Measurements from ENCODE around the gene THEM5. TPM values are rescaled to one million over a fixed set of nuclear protein-coding genes. Genes with fewer than 3 reads are reported as not detected.

Gene THEM5
- total RNA-seq, 1 experiment from 2014 or later, result not detected

DNA sequence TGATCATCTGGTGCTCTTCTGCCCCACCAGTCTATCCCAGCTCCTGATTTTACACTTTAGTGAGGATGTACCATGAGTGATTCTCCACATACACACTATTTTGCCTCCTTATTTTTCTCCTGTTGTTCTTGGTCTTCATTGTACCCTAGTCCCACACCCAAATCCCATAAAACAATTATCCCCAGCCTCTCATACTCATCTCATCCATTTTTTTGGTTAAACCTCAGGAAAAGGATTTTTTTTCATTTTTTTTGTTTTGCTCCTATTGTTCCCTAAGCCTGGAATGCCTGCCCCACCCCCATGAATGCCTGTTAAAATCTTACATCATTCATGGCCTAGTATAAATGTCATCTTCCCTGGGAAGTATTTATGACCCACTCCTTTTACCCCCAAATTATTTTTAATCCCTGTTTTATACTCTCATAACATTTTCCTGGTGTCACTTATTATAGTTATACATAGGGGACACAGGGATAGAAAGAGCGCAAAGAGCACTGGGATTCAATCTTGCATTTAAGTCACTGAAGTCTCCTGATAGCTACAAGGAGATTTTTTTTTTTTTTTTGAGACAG, 43.4 kb downstream of the THEM5 start:
- DNase-seq (ENCODE audit: low read depth), result no peak
- in situ Hi-C loops (cut with HindIII; ENCODE audit: low pct_unique_long_range_greater_than_20kb, low sequenced_read_pairs), result no loop called here

DNA sequence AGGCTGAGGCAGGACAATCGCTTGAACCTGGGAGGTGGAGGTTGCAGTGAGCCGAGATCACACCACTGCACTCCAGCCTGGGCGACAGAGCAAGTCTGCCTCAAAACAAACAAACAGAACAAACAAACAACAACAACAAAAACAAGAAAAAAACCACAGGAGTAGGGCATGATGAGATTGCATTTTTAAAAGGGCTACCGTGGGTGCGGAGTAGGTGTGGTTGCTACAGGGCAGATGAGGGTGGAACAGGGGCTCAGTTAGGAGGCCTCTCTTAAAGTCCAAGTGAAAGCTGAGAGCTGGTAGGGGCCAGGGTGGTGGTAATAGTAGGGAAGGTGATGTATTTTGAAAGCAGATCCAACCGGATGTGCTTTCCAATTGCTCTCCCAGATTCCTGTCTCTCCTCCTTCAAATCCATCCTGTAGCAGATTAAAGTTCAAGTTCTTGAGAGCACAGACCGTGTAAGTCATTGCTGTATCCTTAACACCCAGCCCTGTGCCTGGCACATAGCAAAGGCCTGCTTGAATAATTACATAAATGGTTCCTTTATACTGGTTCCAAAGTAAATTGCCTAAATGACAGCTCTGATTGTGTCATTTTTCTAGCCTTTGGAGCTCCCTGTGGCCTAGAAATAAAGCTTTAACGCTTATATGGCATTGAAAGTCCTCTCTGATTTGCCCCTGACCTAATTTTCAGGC, 44.1 kb downstream of the THEM5 start:
- in situ Hi-C loops (cut with HindIII; ENCODE audit: low pct_unique_long_range_greater_than_20kb, low sequenced_read_pairs), result no loop called here
- DNase-seq (ENCODE audit: low read depth), result no peak

DNA sequence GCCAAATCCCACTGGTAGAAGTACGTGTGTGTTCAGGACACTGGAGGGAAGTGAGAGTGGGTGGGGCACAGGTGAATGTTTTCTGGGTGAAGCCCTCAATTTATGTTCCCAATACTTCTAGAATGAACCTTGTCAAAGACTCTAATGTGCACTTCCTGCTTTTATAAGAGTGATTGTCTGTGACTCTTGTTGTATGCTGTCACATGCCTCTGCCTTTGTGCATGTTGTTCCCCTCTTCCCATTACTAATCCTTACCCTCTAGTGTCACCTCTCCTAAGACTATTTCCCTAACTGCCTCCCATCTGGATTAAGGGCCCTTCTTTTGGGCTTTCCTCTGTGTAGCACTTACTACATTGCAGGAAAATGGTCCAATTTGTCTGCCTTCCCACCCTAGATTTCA, 45.7 kb downstream of the THEM5 start:
- in situ Hi-C loops (cut with HindIII; ENCODE audit: low pct_unique_long_range_greater_than_20kb, low sequenced_read_pairs), result no loop called here
- no peak for DNase-seq (ENCODE audit: low read depth)

DNA sequence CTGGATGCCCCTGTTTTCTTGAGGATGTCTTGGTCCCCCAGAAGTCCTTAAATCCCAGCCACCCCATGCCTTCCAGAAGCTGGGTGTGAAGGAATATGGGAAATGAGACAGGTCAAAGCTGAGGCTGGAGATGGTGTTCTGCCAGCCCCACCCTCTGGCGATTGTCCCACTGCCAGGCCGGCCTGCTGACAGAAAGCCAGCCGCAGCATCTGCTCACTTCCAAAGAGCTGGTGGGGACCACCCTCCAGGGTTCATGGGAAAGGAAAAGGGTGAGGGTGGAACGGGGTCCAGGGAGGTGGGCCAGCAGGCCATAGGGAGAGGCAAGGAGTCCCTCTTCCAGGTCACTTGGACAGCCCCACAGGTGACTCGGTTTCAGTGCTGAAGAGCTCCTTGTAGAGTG, 46.4 kb downstream of the THEM5 start:
- no peak for DNase-seq (ENCODE audit: low read depth)
- in situ Hi-C loops (cut with HindIII; ENCODE audit: low pct_unique_long_range_greater_than_20kb, low sequenced_read_pairs), result no loop called here

DNA sequence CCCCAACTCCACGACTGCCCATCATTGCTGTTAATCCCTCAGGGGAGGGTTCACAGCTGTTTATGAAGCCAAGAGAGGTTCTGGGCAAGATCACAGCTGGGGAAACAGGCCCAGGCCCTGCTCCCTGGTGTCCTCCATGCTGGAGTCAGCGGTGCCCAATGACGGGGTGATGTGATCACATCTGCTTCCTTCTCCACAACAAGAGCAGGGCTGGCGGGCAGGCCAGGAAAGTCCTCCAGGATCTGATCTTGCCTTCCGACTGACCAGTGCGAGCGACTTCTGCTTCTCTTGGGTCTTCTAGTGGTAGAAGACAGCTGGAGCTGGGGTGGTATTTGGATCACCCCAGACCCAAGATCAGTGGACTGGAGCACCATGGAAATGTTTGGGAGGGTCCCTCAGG, 47.3 kb downstream of the THEM5 start:
- in situ Hi-C loops (cut with HindIII; ENCODE audit: low pct_unique_long_range_greater_than_20kb, low sequenced_read_pairs), result no loop called here
- no peak for DNase-seq (ENCODE audit: low read depth)

DNA sequence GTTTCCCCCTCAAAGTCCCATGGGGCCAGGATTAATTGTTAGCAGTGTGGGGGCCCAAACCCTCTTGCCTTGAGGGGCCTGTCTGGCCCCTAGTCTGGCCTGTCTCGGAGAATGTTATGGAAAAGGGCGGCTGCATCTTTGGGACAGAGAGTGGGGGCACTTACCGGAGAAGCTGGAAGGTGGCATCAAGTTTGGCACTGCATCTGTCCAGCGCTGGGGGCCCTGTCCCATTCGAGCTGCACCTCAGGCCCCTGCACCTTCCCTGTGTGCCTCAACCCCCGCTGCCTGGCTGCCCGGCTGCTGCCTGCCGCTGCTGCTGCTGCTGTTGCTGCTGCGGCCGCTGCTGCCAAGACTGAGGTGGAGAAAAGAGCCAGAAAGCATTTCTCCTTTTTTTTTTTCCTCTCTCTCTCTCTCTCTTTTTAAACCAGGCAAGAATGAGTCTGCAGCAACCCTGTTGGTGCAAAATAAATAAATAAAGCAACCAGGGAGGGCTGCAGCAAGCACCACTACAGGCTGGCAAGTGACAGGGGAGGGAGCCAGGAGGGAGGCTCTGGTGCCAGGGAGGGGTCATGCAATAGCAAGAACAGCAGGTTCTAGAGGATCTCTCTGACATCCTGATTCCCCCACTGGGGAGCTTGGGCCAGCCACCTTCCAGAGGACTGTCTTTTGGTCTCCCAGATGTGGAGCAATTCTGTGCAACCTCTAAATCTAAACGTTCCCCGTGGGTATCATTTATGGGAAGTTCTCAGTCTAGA, 48.3 kb downstream of the THEM5 start, which contains the start of gene LINGO4:
TSS of gene LINGO4 (minus strand) at position 354 of the 755 bp plus-strand sequence. CDS start 2,715 bp downstream, outside the sequence.
- no peak for DNase-seq (ENCODE audit: low read depth)
- in situ Hi-C loops (cut with HindIII; ENCODE audit: low pct_unique_long_range_greater_than_20kb, low sequenced_read_pairs), result no loop called here

DNA sequence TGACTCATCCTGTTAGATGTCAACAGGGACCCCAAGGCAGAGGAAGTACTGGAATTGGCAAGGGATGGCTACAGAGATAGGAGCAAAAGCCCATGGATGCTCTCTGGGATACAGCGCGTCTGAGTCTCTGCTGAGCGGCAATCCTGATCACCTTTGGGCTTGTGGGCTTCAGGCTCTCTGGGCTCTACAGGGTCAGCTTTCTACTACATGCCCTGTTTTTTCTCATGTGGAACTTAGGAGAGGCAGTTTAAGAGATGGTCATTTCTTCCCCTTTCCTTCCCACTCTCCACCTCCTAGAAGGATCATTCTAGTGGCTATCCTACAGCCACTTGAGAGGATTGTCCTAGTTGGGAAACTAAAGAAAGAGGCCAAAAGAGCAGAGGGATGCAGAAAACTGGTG, 49.6 kb downstream of the THEM5 start:
- in situ Hi-C loops (cut with HindIII; ENCODE audit: low pct_unique_long_range_greater_than_20kb, low sequenced_read_pairs), result no loop called here

DNA sequence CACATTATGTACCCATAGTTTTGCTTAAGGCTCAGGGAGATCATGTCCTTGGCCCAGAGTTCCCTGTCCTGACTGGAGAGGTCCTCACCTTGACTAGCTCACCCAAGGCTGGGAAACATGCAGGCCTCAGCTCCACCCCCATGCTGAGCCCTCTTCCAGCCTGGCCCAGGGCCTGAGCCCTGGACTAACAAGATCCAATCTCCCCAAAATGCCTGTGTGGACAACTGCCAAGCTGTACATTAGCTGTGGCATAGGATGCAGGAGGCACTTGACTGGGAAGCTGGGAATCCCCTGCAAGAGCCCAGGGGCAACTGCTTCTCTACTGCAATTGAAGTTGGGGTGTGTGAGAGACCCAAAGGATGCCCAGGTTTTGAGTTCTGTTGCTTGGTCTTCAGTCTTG, 50.3 kb downstream of the THEM5 start:
- DNase-seq (ENCODE audit: low read depth), result no peak
- in situ Hi-C loops (cut with HindIII; ENCODE audit: low pct_unique_long_range_greater_than_20kb, low sequenced_read_pairs), result no loop called here

More for the DNA sequence above, 49.6 kb downstream of the THEM5 start:
- no peak for DNase-seq (ENCODE audit: low read depth)

DNA sequence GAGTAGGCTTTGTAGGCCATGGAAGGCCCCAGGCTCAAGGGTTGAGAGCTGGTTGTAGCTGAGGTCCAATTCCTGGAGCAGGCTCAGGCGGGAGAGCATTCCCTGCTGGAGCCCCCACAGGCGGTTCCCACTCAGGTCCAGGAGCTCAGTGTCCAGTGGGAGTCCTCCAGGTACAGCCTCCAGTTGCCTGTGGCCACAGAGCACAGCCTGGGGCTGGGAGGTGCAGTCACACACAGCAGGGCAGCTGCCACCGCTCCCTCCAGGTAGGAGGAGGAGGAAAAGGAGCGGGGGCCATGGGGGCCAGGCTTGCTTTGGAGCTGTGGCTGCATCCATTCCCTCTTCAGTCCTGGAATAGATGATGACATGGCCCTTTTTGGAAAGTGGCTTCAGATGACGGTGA, 51.1 kb downstream of the THEM5 start:
- in situ Hi-C loops (cut with HindIII; ENCODE audit: low pct_unique_long_range_greater_than_20kb, low sequenced_read_pairs), result no loop called here
- DNase-seq (ENCODE audit: low read depth), result no peak

DNA sequence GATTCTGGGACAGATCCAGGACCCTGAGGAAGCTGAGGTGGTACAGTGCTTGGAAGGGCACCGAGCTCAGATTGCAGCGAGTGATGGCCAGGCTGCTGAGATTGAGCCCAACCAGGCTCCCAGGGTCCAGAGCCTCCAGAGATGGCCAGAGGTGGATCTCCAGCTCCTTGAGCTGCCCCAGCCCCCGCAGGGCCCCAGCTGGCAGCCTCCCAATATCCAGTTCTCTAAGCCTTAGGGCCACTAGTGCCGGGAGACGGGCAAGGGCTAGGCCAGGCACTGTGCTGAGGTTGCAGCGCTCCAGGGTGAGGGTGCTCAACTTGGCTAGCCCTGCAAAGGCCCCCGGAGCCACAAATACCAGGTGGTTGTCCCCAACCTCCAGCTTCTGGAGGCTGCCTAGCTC, 51.7 kb downstream of the THEM5 start:
- DNase-seq (ENCODE audit: low read depth), result no peak
- in situ Hi-C loops (cut with HindIII; ENCODE audit: low pct_unique_long_range_greater_than_20kb, low sequenced_read_pairs), result no loop called here

DNA sequence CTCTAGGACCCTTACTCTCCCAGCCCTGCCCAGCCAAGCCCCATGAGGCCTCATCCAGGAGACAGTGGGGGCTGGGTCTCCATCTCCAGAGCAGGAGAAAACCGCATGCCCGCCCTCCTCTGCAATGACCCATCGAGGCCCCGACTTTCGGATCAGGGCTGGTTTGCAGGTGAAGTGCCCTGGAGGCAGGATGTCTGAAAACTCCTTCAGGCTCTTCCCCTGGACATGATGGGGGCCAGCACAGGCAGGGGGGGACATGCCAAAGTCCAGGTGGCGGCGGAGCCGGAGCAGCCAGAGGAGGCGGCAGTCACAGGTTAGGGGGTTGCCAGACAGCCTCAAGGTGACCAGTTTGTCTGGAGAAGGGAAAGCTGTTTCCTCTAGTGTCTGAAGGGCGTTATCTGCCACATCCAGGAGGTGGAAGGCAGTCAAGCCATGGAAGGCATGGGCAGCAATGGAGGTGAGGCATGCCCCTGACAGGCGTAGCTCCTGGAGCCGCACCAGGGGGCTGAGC, 52.1 kb downstream of the THEM5 start:
- in situ Hi-C loops (cut with HindIII; ENCODE audit: low pct_unique_long_range_greater_than_20kb, low sequenced_read_pairs), result no loop called here
- DNase-seq (ENCODE audit: low read depth), result no peak

DNA sequence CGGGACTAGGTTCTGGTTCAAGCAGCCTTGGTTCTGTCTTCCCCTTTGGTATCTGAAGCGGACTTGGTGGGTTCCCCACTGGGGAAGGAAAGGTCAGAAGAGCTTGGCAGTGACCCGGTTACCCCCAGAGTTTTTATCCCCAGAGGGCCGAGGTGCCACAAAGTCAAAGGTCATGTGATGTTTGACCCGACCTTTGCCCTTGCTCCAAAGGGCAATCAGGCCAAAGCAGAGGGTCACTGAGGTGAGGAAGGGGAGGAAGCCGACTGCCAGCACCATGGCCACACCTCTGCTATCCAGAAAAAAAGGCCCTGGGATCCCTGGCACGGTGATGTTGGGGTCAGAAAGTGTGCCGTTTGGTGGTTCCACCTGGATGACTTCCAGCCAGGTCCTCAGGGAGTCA, 52.7 kb downstream of the THEM5 start:
- DNase-seq (ENCODE audit: low read depth), result no peak
- in situ Hi-C loops (cut with HindIII; ENCODE audit: low pct_unique_long_range_greater_than_20kb, low sequenced_read_pairs), result no loop called here

DNA sequence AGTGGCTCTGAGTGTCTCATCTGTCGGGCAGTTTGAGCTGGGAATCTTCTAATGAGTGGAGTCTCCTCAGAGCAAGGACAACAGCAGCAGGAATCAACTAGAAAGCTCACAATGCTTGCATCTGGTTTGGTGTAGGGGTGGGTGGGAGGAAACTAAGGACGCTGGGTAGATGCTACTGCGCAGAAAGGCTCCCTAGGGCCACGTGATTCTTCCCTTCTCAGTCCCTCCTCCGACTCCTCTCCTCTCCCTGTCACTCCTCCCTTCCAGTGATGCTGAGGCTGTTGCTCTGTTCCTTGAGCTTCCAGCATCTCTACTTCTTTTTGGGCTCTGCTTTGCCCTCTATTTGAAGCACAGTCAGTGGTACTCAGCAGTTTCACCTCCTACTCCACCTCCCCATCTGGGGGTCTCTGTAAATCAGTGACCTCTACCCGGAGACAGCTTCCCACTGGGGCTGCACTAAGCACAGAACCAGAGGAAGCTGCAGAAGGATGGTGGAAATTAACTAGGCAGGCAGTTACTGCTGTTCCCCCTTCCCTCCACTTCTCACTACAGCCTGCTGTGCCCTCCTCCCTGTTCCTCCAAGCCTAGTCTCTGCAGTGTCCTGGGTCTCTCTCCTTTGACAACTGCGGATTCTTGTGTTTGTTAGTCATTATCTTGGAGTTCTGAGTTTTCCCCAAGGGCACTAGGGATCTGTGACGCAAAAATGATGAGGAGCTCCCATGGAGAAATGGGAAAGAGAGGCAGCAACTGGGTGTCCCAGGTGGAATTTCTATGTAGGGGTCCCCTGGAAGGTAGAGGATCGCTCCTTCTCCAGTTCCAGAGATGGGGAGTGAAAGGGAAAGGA, 54.1 kb downstream of the THEM5 start:
- DNase-seq (ENCODE audit: low read depth), result no peak
- in situ Hi-C loops (cut with HindIII; ENCODE audit: low pct_unique_long_range_greater_than_20kb, low sequenced_read_pairs), result no loop called here

DNA sequence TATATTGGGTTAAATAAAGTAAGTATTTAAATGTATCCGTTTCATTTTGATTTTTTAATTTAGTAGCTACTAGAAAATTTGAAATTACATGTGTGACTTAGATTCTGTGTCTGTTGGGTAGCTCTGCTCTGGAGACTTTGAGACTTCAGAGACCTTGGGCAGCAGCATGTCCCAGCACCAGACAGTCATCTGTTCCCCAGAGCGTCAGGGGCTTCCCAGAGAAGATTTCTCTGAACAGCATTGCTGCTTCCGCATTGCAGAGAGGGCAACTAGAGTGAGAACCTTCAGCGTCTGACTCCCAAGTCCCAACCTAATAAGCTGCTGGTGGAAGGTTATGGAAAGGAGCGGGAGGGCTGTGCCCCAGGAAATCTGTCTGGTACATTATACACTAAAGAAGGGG, 54.9 kb downstream of the THEM5 start:
- in situ Hi-C loops (cut with HindIII; ENCODE audit: low pct_unique_long_range_greater_than_20kb, low sequenced_read_pairs), result no loop called here
- no peak for DNase-seq (ENCODE audit: low read depth)

Other genes starting within 250 kb of the THEM5 start
- 8.7 and 32.6 TPM in 2 replicates for gene SNX27, start 241.7 kb downstream of the THEM5 start, total RNA-seq (2014; rRNA removed; shearing (Covaris generic); ENCODE audit: low replicate concordance)
- gene CELF3, start 136.9 kb downstream of the THEM5 start, total RNA-seq (2014; rRNA removed; shearing (Covaris generic); ENCODE audit: low replicate concordance), result not detected in 2 replicates
- not detected in 2 replicates for gene RIIAD1, start 132.2 kb downstream of the THEM5 start, total RNA-seq (2014; rRNA removed; shearing (Covaris generic); ENCODE audit: low replicate concordance)
- gene MRPL9, start 90.2 kb downstream of the THEM5 start, total RNA-seq (2014; rRNA removed; shearing (Covaris generic); ENCODE audit: low replicate concordance), result 145 and 162 TPM in 2 replicates
- gene TDRKH, start 63.2 kb downstream of the THEM5 start, total RNA-seq (2014; rRNA removed; shearing (Covaris generic); ENCODE audit: low replicate concordance), result 5.6 and 9.1 TPM in 2 replicates
- gene LINGO4, start 48.3 kb downstream of the THEM5 start, total RNA-seq (2014; rRNA removed; shearing (Covaris generic); ENCODE audit: low replicate concordance), result not detected in 2 replicates
- gene RORC, start 21.9 kb downstream of the THEM5 start, total RNA-seq (2014; rRNA removed; shearing (Covaris generic); ENCODE audit: low replicate concordance), result 0.24 and 3.3 TPM in 2 replicates
- gene C2CD4D, start 13.9 kb downstream of the THEM5 start, total RNA-seq (2014; rRNA removed; shearing (Covaris generic); ENCODE audit: low replicate concordance), result not detected in 2 replicates
- gene THEM4, start 55.8 kb upstream of the THEM5 start, total RNA-seq (2014; rRNA removed; shearing (Covaris generic); ENCODE audit: low replicate concordance), result 17.8 and 18.4 TPM in 2 replicates
- gene S100A10, start 140.1 kb upstream of the THEM5 start, total RNA-seq (2014; rRNA removed; shearing (Covaris generic); ENCODE audit: low replicate concordance), result 456 and 483 TPM in 2 replicates
- 309 and 455 TPM in 2 replicates for gene S100A11, start 183.3 kb upstream of the THEM5 start, total RNA-seq (2014; rRNA removed; shearing (Covaris generic); ENCODE audit: low replicate concordance)
- gene TCHHL1, start 235.4 kb upstream of the THEM5 start, total RNA-seq (2014; rRNA removed; shearing (Covaris generic); ENCODE audit: low replicate concordance), result not detected in 2 replicates